ENCODE results near the gene RALGDS. TPM values are rescaled to one million over a fixed set of nuclear protein-coding genes. Genes with fewer than 3 reads are reported as not detected.

The RALGDS gene
- total RNA-seq, 2 donors from 2014 or later = 28.0 to 30.7 TPM

GRCh38 chr9:133116346-133117231, 4.5 kb downstream of the RALGDS start:
- Histone ChIP-seq H3K36me3 (ENCODE audit: control insufficient read depth, insufficient read depth, low read length) (no peaks in the 10 kb centered on the region), H3K9ac (ENCODE audit: extremely low read depth, low read length, poor library complexity, severe bottlenecking) (no peak overlapping the region), H3K9me3 (ENCODE audit: control insufficient read depth, low read length) (no peaks in the 10 kb centered on the region), H3K27ac (ENCODE audit: low read depth, low read length) (no peak overlapping the region), H3K27me3 (ENCODE audit: control insufficient read depth, insufficient read depth, low read length, poor library complexity, severe bottlenecking) (no peaks in the 10 kb centered on the region), H3K4me1 (ENCODE audit: control insufficient read depth, insufficient read depth, low read length) (peaks cover 9% of the 10 kb centered on the region), H3K4me3 (ENCODE audit: low read length) (no peak overlapping the region)
- H3K36me3 Mint-ChIP-seq (ENCODE audit: low read depth) = peaks cover 3% of the 10 kb centered on the region
- WGBS, 2 experiments (ENCODE audit: insufficient coverage in 1 of 2, insufficient read length in 1 of 2) = 91 to 93% methylated on average over 15 to 20 of the region's 20 CpGs
- no peak overlapping the region for H3K27ac Mint-ChIP-seq
- no peak overlapping the region for H3K4me3 Mint-ChIP-seq
- no peak for DNase-seq
- TF ChIP-seq, protein P1, sequence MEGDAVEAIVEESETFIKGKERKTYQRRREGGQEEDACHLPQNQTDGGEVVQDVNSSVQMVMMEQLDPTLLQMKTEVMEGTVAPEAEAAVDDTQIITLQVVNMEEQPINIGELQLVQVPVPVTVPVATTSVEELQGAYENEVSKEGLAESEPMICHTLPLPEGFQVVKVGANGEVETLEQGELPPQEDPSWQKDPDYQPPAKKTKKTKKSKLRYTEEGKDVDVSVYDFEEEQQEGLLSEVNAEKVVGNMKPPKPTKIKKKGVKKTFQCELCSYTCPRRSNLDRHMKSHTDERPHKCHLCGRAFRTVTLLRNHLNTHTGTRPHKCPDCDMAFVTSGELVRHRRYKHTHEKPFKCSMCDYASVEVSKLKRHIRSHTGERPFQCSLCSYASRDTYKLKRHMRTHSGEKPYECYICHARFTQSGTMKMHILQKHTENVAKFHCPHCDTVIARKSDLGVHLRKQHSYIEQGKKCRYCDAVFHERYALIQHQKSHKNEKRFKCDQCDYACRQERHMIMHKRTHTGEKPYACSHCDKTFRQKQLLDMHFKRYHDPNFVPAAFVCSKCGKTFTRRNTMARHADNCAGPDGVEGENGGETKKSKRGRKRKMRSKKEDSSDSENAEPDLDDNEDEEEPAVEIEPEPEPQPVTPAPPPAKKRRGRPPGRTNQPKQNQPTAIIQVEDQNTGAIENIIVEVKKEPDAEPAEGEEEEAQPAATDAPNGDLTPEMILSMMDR (conservative IDR thresholded peaks at IDR 0.05) = no peak
- peaks cover 10% of the 10 kb centered on the region for H3K4me1 Mint-ChIP-seq
- no peaks in the 10 kb centered on the region for H3K9me3 Mint-ChIP-seq
- peaks cover 22% of the 10 kb centered on the region for H3K27me3 Mint-ChIP-seq (ENCODE audit: insufficient read depth)

DNA sequence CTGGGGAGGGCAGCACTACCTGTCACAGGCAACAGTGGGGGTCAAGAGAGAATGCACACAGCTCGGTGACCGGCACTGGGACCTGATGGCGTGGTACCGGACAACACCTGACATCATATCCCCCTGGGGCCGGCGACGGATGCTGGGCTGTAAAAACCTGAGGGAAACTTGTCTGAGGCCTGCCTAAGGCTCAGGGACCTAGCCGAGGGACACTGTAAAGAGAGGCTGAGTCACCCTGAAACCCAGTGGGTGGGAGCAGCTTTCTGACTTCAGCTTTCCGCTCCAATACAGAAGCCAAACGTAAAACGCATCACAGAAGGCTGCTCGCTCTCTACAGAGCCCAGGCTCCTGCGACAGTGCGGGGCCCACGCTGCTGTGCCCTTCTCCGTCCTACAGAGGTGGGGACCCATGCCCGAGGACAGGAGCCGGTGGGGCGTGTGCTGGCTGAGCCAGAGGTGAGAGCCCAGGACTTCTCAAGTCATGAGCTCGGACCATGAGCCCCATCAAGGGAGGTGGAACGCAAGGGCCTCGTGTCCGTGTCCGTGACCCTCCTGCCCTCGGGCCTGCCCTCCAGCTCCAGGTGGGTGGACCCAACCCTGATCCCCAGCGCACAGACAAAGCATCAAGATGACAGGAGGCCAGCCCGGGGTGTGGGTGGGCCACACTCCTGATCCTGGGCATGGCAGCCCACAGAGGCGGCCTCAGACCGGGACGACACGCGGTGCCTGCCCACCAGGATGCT, 5.3 kb downstream of the RALGDS start:
- H3K9me3 Mint-ChIP-seq = no peaks in the 10 kb centered on the region
- Histone ChIP-seq H3K27ac (ENCODE audit: low read depth, low read length) (peak overlapping the region; percentile 38), H3K4me1 (ENCODE audit: control insufficient read depth, insufficient read depth, low read length) (peaks cover 9% of the 10 kb centered on the region), H3K9me3 (ENCODE audit: control insufficient read depth, low read length) (no peaks in the 10 kb centered on the region), H3K4me3 (ENCODE audit: low read length) (no peak overlapping the region), H3K36me3 (ENCODE audit: control insufficient read depth, insufficient read depth, low read length) (no peaks in the 10 kb centered on the region), H3K27me3 (ENCODE audit: control insufficient read depth, insufficient read depth, low read length, poor library complexity, severe bottlenecking) (no peaks in the 10 kb centered on the region), H3K9ac (ENCODE audit: extremely low read depth, low read length, poor library complexity, severe bottlenecking) (no peak overlapping the region)
- H3K27ac Mint-ChIP-seq = no peak overlapping the region
- no peak for DNase-seq
- 92% methylated on average over 20 to 32 of the region's 32 CpGs for WGBS, 2 experiments (ENCODE audit: insufficient coverage in 1 of 2, insufficient read length in 1 of 2)
- H3K4me3 Mint-ChIP-seq = no peak overlapping the region
- H3K4me1 Mint-ChIP-seq = peaks cover 10% of the 10 kb centered on the region
- TF ChIP-seq, protein P1 (conservative IDR thresholded peaks at IDR 0.05) = no peak
- H3K36me3 Mint-ChIP-seq (ENCODE audit: low read depth) = peaks cover 3% of the 10 kb centered on the region
- H3K27me3 Mint-ChIP-seq (ENCODE audit: insufficient read depth) = peaks cover 21% of the 10 kb centered on the region

- H3K4me1 ChIP-seq (ENCODE audit: control insufficient read depth, insufficient read depth, low read length) = peaks cover 9% of the 10 kb centered on the region
- no peaks in the 10 kb centered on the region for H3K27me3 ChIP-seq (ENCODE audit: control insufficient read depth, insufficient read depth, low read length, poor library complexity, severe bottlenecking)
- Mint-ChIP-seq H3K9me3 (no peaks in the 10 kb centered on the region), H3K4me3 (no peak overlapping the region), H3K27me3 (ENCODE audit: insufficient read depth) (peaks cover 21% of the 10 kb centered on the region), H3K27ac (no peak overlapping the region), H3K4me1 (peaks cover 10% of the 10 kb centered on the region), H3K36me3 (ENCODE audit: low read depth) (peaks cover 7% of the 10 kb centered on the region)
- 87 to 92% methylated on average over 13 to 19 of the region's 19 CpGs for WGBS, 2 experiments (ENCODE audit: insufficient coverage in 1 of 2, insufficient read length in 1 of 2)
- no peak overlapping the region for H3K4me3 ChIP-seq (ENCODE audit: low read length)
- no peak overlapping the region for H3K9ac ChIP-seq (ENCODE audit: extremely low read depth, low read length, poor library complexity, severe bottlenecking)
- TF ChIP-seq, protein P1 (conservative IDR thresholded peaks at IDR 0.05) = no peak
- H3K9me3 ChIP-seq (ENCODE audit: control insufficient read depth, low read length) = no peaks in the 10 kb centered on the region
- no peak for DNase-seq
- H3K27ac ChIP-seq (ENCODE audit: low read depth, low read length) = peak overlapping the region; percentile 90
- peaks cover 3% of the 10 kb centered on the region for H3K36me3 ChIP-seq (ENCODE audit: control insufficient read depth, insufficient read depth, low read length)
Measured at GRCh38 chr9:133114886-133115603, 6.0 kb downstream of the RALGDS start.
